ENCODE data around the gene SHD. TPM values are rescaled to one million over a fixed set of nuclear protein-coding genes. Genes with fewer than 3 reads are reported as not detected.

The SHD gene
- total and polyA plus RNA-seq, 2 of the 13 experiments (the other 11 are each of a cell fraction or from before 2014, with no cell fraction given): 0.11 to 0.20 TPM

DNA sequence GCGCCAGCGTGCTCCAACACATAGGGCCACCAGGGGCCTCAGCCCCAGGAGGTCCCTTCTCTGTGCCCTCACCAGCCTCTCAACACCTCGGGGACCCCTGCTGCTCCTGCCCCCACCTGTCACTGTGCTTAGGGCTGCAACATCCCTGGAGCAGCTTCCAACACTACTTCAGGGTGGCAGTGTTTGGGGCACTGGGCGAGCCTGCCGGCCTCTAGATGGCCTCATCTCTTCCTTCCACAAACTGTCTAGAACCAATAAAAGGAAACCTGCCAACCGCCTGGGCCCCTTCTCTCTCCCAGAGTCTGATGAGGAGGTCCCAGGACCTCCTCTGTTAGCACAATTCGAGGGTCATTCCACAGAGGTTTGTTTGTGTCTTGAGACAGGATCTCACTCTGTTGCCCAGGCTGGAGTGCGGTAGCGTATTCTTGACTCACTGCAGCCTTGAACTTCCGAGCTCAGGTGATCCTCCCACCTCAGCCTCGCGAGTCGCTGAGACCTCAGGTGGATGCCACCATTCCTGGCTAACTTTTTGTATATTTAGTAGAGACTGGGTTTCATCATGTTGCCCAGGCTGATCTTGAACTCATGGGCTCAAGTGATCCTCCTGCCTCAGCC lies 10.1 kb upstream of the SHD start (continued):
- TF ChIP-seq CENPT (CRISPR knock-in tag; IDR thresholded peaks at IDR 0.05; ENCODE audit: low read depth) (no peak), FOXK2 (IDR thresholded peaks at IDR 0.05) (no peak), HNRNPH1 (optimal IDR thresholded peaks at IDR 0.05; ENCODE audit: low read depth, low read length) (no peak), ZNF180 (CRISPR knock-in tag; IDR thresholded peaks at IDR 0.05; ENCODE audit: borderline replicate concordance, low read depth) (no peak), ZNF747 (CRISPR knock-in tag; IDR thresholded peaks at IDR 0.05; ENCODE audit: borderline replicate concordance) (no peak), NR2F1 (CRISPR knock-in tag; IDR thresholded peaks at IDR 0.05) (no peak), NCOA1 (CRISPR knock-in tag; IDR thresholded peaks at IDR 0.05) (no peak), SIX1 (CRISPR knock-in tag; IDR thresholded peaks at IDR 0.05; ENCODE audit: borderline replicate concordance) (no peak), ZNF121 (CRISPR knock-in tag; IDR thresholded peaks at IDR 0.05) (peak; percentile 56; the same call in 1 of the 2 replicates), BRCA1 (CRISPR knock-in tag; IDR thresholded peaks at IDR 0.05) (no peak), KLF15 (CRISPR knock-in tag; IDR thresholded peaks at IDR 0.05; ENCODE audit: borderline replicate concordance) (no peak)
- TF ChIP-seq, protein P1, sequence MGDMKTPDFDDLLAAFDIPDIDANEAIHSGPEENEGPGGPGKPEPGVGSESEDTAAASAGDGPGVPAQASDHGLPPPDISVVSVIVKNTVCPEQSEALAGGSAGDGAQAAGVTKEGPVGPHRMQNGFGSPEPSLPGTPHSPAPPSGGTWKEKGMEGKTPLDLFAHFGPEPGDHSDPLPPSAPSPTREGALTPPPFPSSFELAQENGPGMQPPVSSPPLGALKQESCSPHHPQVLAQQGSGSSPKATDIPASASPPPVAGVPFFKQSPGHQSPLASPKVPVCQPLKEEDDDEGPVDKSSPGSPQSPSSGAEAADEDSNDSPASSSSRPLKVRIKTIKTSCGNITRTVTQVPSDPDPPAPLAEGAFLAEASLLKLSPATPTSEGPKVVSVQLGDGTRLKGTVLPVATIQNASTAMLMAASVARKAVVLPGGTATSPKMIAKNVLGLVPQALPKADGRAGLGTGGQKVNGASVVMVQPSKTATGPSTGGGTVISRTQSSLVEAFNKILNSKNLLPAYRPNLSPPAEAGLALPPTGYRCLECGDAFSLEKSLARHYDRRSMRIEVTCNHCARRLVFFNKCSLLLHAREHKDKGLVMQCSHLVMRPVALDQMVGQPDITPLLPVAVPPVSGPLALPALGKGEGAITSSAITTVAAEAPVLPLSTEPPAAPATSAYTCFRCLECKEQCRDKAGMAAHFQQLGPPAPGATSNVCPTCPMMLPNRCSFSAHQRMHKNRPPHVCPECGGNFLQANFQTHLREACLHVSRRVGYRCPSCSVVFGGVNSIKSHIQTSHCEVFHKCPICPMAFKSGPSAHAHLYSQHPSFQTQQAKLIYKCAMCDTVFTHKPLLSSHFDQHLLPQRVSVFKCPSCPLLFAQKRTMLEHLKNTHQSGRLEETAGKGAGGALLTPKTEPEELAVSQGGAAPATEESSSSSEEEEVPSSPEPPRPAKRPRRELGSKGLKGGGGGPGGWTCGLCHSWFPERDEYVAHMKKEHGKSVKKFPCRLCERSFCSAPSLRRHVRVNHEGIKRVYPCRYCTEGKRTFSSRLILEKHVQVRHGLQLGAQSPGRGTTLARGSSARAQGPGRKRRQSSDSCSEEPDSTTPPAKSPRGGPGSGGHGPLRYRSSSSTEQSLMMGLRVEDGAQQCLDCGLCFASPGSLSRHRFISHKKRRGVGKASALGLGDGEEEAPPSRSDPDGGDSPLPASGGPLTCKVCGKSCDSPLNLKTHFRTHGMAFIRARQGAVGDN (CRISPR knock-in tag; IDR thresholded peaks at IDR 0.05): peak; percentile 46; the same call in 1 of the 2 replicates
- TF ChIP-seq, protein P2, sequence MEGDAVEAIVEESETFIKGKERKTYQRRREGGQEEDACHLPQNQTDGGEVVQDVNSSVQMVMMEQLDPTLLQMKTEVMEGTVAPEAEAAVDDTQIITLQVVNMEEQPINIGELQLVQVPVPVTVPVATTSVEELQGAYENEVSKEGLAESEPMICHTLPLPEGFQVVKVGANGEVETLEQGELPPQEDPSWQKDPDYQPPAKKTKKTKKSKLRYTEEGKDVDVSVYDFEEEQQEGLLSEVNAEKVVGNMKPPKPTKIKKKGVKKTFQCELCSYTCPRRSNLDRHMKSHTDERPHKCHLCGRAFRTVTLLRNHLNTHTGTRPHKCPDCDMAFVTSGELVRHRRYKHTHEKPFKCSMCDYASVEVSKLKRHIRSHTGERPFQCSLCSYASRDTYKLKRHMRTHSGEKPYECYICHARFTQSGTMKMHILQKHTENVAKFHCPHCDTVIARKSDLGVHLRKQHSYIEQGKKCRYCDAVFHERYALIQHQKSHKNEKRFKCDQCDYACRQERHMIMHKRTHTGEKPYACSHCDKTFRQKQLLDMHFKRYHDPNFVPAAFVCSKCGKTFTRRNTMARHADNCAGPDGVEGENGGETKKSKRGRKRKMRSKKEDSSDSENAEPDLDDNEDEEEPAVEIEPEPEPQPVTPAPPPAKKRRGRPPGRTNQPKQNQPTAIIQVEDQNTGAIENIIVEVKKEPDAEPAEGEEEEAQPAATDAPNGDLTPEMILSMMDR (CRISPR knock-in tag; IDR thresholded peaks at IDR 0.05): peak; percentile 30; the same call in 1 of the 2 replicates
- TF ChIP-seq, protein P3, sequence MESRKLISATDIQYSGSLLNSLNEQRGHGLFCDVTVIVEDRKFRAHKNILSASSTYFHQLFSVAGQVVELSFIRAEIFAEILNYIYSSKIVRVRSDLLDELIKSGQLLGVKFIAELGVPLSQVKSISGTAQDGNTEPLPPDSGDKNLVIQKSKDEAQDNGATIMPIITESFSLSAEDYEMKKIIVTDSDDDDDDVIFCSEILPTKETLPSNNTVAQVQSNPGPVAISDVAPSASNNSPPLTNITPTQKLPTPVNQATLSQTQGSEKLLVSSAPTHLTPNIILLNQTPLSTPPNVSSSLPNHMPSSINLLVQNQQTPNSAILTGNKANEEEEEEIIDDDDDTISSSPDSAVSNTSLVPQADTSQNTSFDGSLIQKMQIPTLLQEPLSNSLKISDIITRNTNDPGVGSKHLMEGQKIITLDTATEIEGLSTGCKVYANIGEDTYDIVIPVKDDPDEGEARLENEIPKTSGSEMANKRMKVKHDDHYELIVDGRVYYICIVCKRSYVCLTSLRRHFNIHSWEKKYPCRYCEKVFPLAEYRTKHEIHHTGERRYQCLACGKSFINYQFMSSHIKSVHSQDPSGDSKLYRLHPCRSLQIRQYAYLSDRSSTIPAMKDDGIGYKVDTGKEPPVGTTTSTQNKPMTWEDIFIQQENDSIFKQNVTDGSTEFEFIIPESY (CRISPR knock-in tag; IDR thresholded peaks at IDR 0.05): peak; percentile 61; the same call in 1 of the 2 replicates
- TF ChIP-seq, protein P4, sequence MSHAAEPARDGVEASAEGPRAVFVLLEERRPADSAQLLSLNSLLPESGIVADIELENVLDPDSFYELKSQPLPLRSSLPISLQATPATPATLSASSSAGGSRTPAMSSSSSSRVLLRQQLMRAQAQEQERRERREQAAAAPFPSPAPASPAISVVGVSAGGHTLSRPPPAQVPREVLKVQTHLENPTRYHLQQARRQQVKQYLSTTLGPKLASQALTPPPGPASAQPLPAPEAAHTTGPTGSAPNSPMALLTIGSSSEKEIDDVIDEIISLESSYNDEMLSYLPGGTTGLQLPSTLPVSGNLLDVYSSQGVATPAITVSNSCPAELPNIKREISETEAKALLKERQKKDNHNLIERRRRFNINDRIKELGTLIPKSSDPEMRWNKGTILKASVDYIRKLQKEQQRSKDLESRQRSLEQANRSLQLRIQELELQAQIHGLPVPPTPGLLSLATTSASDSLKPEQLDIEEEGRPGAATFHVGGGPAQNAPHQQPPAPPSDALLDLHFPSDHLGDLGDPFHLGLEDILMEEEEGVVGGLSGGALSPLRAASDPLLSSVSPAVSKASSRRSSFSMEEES (CRISPR knock-in tag; IDR thresholded peaks at IDR 0.05): no peak
- TF ChIP-seq, protein P5, sequence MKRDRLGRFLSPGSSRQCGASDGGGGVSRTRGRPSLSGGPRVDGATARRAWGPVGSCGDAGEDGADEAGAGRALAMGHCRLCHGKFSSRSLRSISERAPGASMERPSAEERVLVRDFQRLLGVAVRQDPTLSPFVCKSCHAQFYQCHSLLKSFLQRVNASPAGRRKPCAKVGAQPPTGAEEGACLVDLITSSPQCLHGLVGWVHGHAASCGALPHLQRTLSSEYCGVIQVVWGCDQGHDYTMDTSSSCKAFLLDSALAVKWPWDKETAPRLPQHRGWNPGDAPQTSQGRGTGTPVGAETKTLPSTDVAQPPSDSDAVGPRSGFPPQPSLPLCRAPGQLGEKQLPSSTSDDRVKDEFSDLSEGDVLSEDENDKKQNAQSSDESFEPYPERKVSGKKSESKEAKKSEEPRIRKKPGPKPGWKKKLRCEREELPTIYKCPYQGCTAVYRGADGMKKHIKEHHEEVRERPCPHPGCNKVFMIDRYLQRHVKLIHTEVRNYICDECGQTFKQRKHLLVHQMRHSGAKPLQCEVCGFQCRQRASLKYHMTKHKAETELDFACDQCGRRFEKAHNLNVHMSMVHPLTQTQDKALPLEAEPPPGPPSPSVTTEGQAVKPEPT (CRISPR knock-in tag; IDR thresholded peaks at IDR 0.05; ENCODE audit: low read depth): no peak
